Measurements from ENCODE around the gene ARL16.

DNA sequence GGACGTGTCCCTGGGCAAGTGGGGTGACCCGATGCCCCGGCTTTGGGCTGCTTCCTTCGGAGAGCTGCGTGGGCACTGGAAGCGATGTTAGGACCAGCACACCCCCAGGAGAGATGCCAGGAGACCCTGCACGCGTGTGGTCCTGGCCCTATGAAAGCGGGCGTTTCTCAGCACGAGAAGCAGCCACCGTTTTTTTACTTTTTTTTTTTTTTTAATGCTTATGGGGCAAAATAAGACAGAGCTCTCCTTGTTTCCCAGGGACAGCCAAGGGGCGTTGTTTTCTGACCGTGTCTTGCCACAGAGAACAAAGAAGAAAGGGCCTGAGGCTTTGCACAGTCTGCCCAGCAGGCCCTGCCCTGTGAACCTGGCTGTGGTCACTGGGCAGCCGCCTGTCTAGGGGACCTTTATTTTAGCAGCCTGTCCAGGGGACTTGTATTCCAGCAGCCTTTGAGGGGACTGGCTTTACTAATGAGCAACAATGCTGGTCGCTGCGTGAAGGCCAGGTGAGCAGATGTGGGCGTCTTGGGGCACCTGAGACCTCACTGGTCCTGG, 29.5 kb upstream of the ARL16 start:
- TF ChIP-seq CTCF (IDR thresholded peaks at IDR 0.05), result no peak
- no peak for TF ChIP-seq POLR2AphosphoS5 (IDR thresholded peaks at IDR 0.05)
- no peak for TF ChIP-seq POLR2A (IDR thresholded peaks at IDR 0.05)
